Adrenal gland (tissue), 12 donors: Measurements from ENCODE around the gene ERI3. TPM values are rescaled to one million over a fixed set of nuclear protein-coding genes. Genes with fewer than 3 reads are reported as not detected.

Source experiments
- DNase-seq, 7 donors: peaks; one replicate each; pipeline ENCODE4 v3.0.0-alpha.2; 2019 to 2020
- H3K27ac ChIP-seq, 5 donors: fragments of 200-600 bp; sonication (generic) in 4 of 5; 1 replicate in 3 of 5; 2 replicates in 2 of 5; pipeline versions ENCODE4 v1.5.1 to v1.8.0; 2016 to 2020; ENCODE audit warnings: mild to moderate bottlenecking in 1 of 5
- H3K27me3 ChIP-seq: fragments of 200-600 bp; 2 replicates; pipeline ENCODE4 v1.8.0; 2021
- H3K36me3 ChIP-seq, 2 donors: fragments of 200-600 bp; replicated peaks in 1 of 2; 1 replicate in 1 of 2; 2 replicates in 1 of 2; pipeline versions ENCODE4 v1.5.1 to v1.8.0; 2018 to 2022
- H3K4me1 ChIP-seq, 2 donors: fragments of 200-600 bp; replicated peaks in 1 of 2; 1 replicate in 1 of 2; 2 replicates in 1 of 2; pipeline versions ENCODE4 v1.5.1 to v1.8.0; 2018 to 2021
- H3K4me3 ChIP-seq, 4 donors: fragments of 200-600 bp; sonication (generic) in 3 of 4; one replicate each; pipeline ENCODE4 v1.5.1; 2016 to 2018
- H3K9me3 ChIP-seq, 3 donors: fragments of 200-600 bp; sonication (generic) in 1 of 3; replicated peaks in 1 of 3; 1 replicate in 2 of 3; 2 replicates in 1 of 3; pipeline versions ENCODE4 v1.5.1 to v1.8.0; 2016 to 2021
- POLR2A ChIP-seq, 2 donors: fragments of 450-650 bp; IDR thresholded peaks; one replicate each; pipeline ENCODE4 v1.6.1; 2017; ENCODE audit warnings: antibody characterized with exemption in 2 of 2, mild to moderate bottlenecking in 2 of 2, moderate library complexity in 1 of 2
- WGBS, 4 donors: extraction: QIAGEN DNeasy Blood & Tissue Kit in 2 of 4; methylation state at CpG; one replicate each; pipeline versions ENCODE4 v1.1.5 to v1.1.7; 2013 to 2017; 5-methylcytosine and 5-hydroxymethylcytosine counted together
- intact Hi-C, 2 donors: fragments of 100-400 bp; cut with DNase I; formaldehyde crosslinking; loops; one replicate each; pipeline versions ENCODE4 v1.14.1 to v1.15.0; 2022 to 2023
- polyA plus RNA-seq, 3 donors: library from polyadenylated mRNA; stranded (reverse); fragments of 200-250 nt in 2 of 3; fragments of 350-450 nt in 1 of 3; fragmentation: Illumina TruSeq in 1 of 3; extraction: RNeasy Lipid Tissue Mini Kit (QIAGEN cat#74804) in 1 of 3; gene quantifications; one replicate each; pipeline ENCODE4 v1.2.3, GENCODE V29; 2013 to 2014
- total RNA-seq, 9 donors: library from RNA; depleted of rRNA in 4 of 9; stranded (reverse); fragments of >200 nt in 4 of 9; fragments of 120-200 nt in 1 of 9; fragmentation: NEBNext Ultra II Directional in 1 of 9; extraction: Animal tissue kit (Norgen Biotek cat#: 25700) in 1 of 9; gene quantifications; one replicate each; pipeline versions ENCODE4 v1.1.0 to v1.2.4, GENCODE V29; 2013 to 2023
- TF ChIP-seq, protein P1 (sequence below), 6 experiments: fragments of 450-650 bp in 4 of 6; fragments of 200-600 bp in 2 of 6; sonication (generic) in 1 of 6; IDR thresholded peaks; 1 replicate in 5 of 6; 2 replicates in 1 of 6; pipeline versions ENCODE4 v1.5.1 to v1.8.0; 2016 to 2021; ENCODE audit warnings: antibody characterized with exemption in 6 of 6, mild to moderate bottlenecking in 2 of 6, moderate library complexity in 1 of 6
- donor health status: healthy with polysubstance abuse.
- donor health status: Bipolar disorder and iron deficiency.
- donor health status: DM: yes; HTN: yes; CAD: no.
- donor health status: DM: no; HTN: no; CAD: no.
- donor health status: DM: no; HTN: no; CAD: no.
- donor health status: DM: yes; HTN: yes; CAD: no.

ERI3 gene
- total and polyA plus RNA-seq, 12 donors, result 33.8 to 68.4 (median 46.7) TPM

DNA sequence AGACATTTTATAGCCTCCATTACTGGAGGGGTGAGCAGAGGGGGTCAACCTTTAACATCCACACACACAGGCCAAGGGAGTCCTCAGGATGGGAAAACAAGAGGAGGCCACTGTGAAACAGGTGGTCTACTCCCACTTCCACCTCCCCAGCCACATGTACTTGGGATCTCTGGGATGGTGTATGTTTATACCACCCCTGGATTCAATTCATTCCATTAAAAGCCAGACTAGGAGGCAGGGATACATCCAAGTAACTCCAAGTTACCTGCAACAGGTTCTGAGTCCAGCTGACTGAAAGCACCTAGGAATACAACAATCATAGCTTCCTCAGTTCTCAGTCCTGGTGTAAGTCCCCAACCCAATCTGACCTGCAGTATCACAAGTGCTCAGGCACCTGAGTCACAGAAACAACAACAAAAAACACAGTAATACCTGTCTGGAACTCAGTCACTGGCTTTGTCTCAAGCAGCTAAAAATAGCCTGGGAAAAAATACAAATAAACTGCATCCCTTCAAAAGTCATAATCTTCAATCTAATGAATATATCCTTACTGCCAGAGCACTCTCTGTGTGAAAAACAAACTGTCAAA is 9.8 kb downstream of the ERI3 start:
- intact Hi-C loops, result no loop called here
- H3K4me1 ChIP-seq, result peaks cover 0 to 3% of the 10 kb centered on the region in 2 donors

DNA sequence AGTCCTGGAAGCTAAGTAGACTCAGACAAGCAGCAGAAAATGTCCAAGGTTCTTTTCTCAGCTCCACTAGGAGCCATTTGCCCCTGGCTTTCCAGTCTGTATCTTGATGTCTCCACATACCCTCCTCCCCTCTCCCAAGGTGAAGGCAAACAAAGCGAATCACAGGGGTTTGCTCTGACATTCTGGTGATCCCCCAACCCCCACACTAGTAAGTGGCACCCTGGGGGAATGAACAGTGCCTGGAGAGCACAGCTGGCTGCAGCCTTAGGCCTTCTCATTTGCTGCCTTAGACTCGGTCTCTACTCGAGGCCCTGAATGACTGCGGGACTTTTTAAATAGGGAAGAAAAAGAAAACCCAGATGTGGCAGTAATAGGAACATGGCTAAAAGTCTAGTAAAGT is 15.3 kb downstream of the ERI3 start:
- DNase-seq, result no peak
- Histone ChIP-seq H3K9me3 (no peaks in the 10 kb centered on the region), H3K4me1 (no peaks in the 10 kb centered on the region), H3K4me3 (no peak overlapping the region), H3K27ac (no peak overlapping the region), H3K36me3 (peaks cover 0 to 20% of the 10 kb centered on the region in 2 donors), H3K27me3 (no peaks in the 10 kb centered on the region)
- intact Hi-C loops, result no loop called here
- TF ChIP-seq, protein P1, sequence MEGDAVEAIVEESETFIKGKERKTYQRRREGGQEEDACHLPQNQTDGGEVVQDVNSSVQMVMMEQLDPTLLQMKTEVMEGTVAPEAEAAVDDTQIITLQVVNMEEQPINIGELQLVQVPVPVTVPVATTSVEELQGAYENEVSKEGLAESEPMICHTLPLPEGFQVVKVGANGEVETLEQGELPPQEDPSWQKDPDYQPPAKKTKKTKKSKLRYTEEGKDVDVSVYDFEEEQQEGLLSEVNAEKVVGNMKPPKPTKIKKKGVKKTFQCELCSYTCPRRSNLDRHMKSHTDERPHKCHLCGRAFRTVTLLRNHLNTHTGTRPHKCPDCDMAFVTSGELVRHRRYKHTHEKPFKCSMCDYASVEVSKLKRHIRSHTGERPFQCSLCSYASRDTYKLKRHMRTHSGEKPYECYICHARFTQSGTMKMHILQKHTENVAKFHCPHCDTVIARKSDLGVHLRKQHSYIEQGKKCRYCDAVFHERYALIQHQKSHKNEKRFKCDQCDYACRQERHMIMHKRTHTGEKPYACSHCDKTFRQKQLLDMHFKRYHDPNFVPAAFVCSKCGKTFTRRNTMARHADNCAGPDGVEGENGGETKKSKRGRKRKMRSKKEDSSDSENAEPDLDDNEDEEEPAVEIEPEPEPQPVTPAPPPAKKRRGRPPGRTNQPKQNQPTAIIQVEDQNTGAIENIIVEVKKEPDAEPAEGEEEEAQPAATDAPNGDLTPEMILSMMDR (IDR thresholded peaks at IDR 0.05), result no peak
- TF ChIP-seq POLR2A (IDR thresholded peaks at IDR 0.05), result no peak
- 78 to 83% (median 80%) methylated on average over 4 of the region's 4 CpGs for WGBS, 4 donors

More for the DNA sequence above, 9.8 kb downstream of the ERI3 start:
- DNase-seq, result no peak
- TF ChIP-seq, protein P1 (IDR thresholded peaks at IDR 0.05), result no peak
- TF ChIP-seq POLR2A (IDR thresholded peaks at IDR 0.05), result no peak
- H3K4me3 ChIP-seq, result no peak overlapping the region
- H3K27me3 ChIP-seq, result no peaks in the 10 kb centered on the region
- H3K9me3 ChIP-seq, result no peaks in the 10 kb centered on the region
- H3K36me3 ChIP-seq, result peaks cover 0 to 4% of the 10 kb centered on the region in 2 donors
- H3K27ac ChIP-seq, result no peak overlapping the region

DNA sequence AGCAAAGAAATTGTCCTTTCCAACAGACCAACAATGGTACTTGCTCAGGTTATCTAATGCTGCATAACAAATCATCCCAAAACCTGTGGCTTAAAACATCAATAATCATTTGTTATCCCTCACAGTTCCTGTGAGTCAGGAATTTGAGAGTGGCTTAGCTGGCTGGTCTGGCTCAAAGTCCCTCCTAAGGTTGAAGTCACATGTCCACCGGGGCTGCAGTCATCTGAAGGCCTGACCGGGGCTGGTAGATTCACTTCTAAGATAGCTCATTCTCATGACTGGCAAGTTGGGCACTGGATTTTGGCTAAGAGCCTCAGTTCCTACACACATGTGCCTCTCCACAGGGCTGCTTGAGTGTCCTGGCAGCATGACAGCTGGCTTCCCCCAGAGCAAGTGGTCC is 16.9 kb downstream of the ERI3 start:
- TF ChIP-seq, protein P1 (IDR thresholded peaks at IDR 0.05), result no peak
- TF ChIP-seq POLR2A (IDR thresholded peaks at IDR 0.05), result no peak
- Histone ChIP-seq H3K4me1 (no peaks in the 10 kb centered on the region), H3K9me3 (no peaks in the 10 kb centered on the region), H3K36me3 (peaks cover 0 to 27% of the 10 kb centered on the region in 2 donors), H3K27ac (no peak overlapping the region), H3K4me3 (no peak overlapping the region), H3K27me3 (no peaks in the 10 kb centered on the region)
- WGBS, 4 donors, result 89 to 100% (median 99%) methylated on average over 2 of the region's 2 CpGs
- intact Hi-C loops, result no loop called here
- no peak for DNase-seq

DNA sequence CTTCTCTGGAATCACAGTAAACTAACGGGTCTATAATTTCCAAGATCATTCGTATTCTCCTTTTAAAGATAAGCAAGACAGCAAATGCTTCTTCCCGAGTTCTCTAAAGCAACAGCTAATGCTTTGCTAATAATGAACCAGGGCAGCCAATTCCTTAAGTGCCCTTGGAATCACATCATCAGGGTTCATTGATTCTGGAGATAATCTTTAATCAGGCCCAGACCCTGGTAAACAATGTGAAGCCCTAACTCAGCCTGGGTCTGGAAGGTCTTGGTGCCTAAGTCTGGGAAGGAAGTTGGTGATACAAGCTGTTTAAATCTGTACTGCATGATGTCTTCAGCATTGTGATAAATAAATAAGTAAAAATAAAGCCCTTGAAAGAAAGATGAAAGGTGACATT is 18.4 kb downstream of the ERI3 start:
- TF ChIP-seq, protein P1 (IDR thresholded peaks at IDR 0.05), result no peak
- TF ChIP-seq POLR2A (IDR thresholded peaks at IDR 0.05), result no peak
- no peak for DNase-seq
- 65 to 73% (median 70%) methylated on average over 3 of the region's 3 CpGs for WGBS, 4 donors
- Histone ChIP-seq H3K27ac (no peak overlapping the region), H3K9me3 (no peaks in the 10 kb centered on the region), H3K36me3 (peaks cover 0 to 23% of the 10 kb centered on the region in 2 donors), H3K4me1 (no peaks in the 10 kb centered on the region), H3K4me3 (no peak overlapping the region), H3K27me3 (no peaks in the 10 kb centered on the region)
- intact Hi-C loops, result no loop called here
